Stimulated activated CD8-positive, alpha-beta memory T cell treated with anti-CD3 and anti-CD28 coated beads, Interleukin-12 subunit alpha, Interleukin-12 subunit beta, amount 100 ng/mL, for 4 hours (primary cell): ENCODE measurements around the gene WHRN.

Experiments
- DNase-seq: peaks from one replicate; pipeline ENCODE4 v3.0.0-alpha.2; 2020; ENCODE audit warnings: low read depth

WHRN gene

DNA sequence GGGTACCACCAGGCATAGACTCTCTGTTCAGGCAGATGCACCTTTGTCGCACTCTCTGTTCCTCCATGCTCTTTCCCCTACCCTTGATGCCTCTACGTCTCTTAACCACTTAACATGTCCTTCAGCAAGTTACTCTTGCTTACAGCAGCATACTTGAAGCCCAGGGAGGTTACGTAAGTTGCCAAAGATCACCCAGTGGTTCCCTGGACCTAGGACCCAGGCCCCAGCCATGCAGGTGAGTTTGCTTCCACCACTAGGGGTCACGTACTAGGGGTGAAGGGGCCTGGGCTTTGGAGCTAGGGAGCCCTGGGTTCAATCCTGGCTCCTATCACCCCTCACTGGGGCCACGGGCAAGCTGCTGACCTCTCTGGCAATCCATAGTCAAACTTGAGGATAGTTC lies 126.4 kb downstream of the WHRN start:
- DNase-seq: no peak

DNA sequence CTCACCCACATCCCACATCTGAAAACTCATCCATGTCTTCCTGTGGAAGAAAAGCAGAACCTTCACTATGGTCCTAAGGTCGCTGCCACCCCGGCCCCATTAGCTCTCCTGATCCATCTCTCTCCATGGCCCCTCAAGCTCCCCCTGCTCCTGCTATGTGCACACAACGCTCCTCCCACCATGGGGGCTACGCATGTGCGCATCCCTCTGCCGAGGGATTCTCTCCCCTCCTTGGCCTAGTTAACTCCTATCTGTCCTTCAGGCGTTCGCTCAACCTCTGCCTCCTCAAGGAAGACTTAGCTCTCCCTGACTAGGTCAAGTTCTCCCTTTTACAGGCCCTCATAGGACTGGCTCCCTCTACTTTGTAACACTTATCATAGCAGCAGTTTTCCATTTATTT lies 127.3 kb downstream of the WHRN start:
- no peak for DNase-seq

DNA sequence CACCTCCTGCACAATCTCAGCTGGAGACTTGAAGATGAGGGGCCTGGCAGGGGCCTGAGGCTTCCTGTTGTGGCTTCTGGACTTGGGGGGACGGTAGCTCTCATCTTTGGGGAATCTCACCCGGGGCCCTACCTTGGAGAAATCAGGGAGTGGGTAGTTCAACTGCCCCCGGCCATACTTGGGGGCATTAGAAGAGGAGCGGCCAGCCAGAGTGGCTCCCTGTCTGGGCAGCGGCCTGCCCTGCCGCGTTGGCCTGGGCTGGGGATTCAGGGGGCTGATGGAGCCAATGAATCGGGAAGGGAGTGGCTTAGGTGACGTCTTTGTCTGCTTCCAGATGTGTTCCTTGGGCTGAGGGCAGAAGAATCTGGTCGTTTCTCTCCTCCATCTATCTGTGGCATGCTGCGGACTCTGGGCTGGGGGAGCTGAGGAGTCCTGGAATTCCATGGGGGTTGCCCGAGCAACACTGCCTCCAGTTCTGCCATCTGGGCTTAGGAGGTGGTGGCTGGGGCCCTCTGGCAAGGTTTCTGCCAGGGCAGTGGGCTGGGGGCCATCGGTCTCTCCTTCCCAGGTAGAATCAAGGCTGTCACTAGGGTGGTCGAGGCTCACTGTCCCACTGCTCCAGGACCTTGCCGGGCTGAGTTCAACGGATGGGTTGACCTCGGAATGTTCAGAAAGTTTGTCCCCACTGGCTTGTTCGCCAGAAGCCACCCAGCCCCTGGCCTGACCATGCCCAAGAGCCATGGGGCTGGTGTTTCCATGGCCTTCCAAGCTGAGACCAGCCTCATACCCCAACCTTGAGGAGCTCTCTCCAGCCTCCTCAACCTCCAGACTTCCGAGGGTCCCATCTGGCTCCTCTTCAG lies 128.5 kb downstream of the WHRN start:
- no peak for DNase-seq

DNA sequence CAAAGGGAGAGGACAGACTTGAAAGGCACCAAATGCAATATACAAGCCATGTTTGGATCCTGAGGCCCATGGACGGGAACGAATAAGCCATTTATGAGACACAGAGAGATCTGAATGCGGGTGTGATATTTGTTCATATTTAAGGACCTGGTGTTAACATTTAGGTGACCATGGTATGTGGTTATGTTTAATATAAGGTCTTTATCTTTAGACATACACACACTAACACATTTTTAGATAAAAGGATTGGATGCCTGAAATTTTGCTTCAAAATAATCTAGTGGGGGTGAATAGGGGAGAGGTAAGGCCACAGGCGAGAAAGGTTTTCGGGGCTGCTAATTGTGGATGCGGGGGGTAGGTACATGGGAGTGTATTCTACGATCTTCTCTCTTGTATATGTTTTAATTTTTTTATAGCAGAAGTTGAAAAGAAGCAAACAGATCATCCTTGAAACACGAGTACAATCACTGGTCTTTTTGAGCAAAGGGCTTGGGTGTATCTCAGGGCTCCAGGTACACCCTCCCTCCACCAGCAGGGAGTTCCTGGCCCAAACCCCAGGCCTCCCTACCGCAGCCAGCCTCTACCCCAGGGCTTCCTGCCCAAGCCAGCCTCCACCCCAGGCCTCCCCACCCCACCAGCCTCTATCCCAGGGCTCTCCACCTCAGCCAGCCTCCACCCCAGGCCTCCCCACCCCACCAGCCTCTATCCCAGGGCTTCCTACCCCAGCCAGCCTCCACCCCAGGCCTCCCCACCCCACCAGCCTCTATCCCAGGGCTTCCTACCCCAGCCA lies 129.7 kb downstream of the WHRN start:
- DNase-seq: no peak

DNA sequence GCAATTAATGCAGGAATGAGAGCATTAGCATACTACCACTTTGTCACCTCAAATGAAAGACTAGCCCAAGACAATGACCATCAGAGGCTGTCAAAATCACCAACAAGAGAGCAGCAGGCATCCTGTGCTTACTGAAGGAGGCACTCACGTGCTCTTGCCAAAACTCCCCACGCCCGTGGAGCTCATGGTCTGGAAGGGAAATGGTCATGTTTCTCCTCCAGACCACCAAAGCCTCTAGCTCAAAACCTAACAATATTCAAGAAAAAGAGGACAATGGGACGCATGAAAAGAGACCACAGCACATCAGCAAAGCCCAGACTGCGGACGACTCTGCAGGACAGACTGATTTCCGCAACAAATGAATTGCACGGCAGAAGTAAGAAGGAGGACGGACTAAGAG lies 130.3 kb downstream of the WHRN start:
- DNase-seq: no peak

DNA sequence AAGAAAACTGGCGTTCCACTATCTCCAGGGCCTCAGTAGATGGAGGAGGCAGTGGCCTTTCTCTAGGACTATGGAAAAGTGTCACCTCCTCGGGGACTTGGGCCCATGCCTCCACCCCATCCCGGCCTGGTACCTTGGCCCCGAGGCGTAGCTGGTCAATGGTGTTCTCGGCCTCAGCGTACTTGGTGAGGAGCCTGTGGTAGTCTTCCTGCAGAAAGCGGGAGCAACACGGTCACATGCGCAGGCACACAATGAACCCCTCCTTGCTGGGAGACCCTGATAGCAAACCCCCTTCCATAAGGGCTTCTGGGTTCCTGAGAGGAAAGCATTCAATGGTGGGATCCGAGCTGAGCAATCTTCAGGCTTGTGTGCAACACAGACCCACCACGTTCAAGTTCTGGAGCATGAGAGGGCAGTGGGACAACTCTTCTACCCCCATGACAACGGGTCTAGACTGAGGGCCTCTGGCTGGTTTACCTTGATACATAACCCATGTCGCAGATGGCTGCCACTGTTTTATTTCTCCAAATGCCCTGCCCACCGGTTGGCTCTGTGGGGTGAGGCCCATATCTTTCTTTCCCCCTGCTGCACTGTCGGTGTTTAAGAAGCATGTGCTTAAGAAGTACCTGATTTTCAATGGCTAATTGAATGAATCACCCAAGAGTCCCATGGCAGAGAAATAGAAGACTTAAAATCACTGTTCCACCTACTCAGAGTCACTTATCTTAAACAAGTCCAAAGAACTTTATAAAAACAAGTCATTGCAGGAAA lies 131.1 kb downstream of the WHRN start:
- DNase-seq: no peak

DNA sequence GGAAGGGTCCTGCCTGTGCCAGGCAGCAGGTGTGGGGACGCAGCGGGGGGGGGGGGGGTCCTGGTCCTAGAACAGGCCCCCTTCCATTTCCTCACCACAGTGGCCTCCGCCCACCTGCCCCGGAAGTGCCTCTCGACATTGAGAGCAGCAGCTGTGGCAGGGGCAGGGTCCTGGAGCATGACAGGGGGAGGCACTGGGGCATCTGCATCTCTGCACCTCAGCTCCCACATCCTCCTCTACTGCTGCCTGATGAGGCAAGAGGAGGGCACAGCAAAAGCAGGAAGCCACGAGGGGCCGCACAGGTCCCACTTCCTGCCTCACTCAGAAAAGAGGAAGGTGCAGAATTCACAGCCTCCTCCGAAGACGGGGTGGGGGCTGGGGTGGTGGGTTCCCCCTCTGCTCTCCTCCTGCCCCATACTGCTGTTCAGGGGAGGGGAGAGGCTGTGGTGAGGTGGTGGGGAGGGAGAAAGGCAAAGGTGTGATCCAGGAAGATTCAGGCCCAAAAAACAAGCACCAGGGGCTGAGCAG lies 132.3 kb downstream of the WHRN start:
- DNase-seq: peak; percentile 63

DNA sequence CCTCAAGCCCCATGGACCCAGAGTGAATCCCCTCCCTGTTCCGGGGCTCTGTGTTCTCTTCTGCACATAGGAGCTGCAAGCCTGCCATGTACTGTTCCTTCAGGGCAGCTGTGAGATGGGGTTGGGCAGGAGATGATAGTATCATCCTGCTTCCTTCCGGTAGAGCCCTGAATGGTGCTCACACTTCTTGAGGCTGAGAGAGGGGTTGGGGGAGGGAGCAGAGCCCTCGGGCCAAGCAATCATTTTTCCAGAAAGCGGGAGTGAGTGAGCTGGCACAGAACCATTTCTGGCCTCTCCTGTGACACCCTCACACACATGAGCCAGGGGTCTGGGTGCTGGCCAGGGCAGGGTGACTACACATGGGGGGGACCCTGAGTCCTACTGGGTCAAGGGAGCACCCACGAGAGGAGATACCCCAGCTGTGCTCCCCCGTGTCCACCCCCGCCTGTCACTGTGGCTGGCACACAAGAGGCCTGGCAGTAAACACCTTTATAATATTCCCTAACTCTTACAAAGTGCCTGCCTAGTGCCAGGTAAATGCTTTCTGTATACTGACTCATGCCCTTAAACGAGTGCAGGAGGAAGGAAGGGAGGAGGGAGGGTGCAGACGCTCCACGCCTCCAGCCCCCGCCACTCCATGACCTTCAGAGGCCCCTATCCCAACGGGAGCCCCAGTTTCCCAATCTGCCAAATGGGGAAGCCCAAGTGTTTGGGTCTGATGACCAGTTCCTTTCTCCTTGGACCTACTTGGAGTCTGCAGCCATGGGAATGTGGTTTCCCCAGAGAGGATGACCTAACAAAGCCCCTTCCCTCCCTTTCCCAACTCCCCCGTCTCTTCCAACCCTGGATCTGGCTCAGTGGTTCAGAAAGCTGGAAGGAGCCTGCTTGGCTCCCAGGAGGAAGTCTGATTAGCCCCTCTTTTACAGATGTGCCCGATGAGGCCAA lies 133.0 kb downstream of the WHRN start:
- no peak for DNase-seq

DNA sequence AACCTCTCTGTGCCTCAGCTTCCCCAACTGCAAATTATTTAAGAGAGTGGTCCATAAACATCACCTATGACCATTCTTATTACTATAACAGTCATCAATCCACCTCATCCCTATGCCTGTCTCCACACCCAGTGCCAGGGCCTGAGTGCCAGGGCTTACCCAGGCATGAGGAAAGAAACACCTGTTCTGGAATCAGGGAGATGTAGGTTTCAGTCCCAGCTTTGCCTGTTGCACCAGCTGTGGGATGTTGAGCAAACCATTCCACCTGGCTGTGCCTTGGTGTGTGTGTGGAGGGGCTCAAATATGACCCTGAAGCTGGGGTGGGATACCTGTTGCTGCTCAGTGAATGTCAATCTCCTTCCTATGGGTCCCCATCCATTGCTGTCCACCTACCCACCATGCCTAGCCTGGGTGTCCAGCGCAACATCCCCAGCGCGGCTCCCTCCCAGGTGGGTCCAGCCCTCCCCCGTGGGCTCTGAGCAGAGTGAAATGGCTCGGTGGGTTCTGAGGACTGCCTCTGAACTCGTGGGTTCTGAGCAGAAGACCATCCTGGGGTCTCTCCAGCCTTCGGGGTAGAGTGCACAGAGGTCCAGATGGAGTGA lies 133.8 kb downstream of the WHRN start:
- no peak for DNase-seq

DNA sequence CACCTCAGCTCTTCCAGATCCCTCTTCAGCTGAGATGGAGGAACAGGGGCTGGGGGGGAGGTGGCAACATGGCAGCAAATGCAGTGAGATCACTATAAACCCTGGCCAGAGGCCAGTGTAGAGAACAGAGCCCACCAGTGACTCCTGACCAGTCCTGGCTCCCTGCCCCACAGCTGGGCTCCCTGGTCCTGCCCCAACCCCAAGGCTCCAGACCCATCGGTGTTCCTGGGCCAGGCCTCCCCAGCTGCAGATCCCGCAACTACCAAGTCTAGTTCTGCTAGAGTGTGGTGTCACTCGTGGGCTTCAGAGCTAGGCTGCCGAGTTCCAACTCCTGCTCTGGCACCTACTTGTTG lies 134.3 kb downstream of the WHRN start:
- DNase-seq: no peak

DNA sequence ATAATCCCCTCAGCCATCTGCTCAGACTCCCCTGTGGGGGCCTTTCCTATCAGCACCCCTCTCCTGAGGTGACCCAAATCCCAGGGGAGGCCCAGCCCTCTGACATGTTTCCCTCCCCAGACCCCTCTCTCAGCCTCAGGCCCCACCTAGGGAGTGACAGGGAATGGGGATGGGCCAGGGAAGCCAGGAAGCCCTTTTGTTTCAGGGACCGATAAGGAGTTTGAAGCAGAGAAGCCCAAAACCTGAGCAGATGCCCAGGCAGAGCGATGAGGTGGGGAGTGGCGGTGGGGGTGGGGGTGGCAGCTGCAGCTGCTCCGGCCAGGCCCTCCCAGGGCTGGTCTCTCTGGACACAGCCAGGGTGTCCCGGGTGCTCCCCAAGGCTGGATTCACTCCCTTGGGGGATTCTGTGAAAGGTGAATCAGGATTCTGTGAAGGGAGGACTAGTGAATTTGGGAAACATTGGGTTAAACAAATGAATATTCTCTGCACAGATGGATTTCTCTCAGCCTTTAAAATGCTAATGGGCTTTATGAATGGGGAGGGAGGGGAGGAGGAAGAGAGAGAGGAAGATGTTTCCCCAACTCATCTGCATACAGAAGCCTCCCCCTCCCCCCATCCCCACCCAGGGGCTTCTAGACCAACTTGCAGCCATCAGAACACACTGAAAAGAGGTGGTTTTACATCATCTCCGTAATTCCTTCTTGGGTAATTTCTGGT lies 134.9 kb downstream of the WHRN start:
- no peak for DNase-seq

DNA sequence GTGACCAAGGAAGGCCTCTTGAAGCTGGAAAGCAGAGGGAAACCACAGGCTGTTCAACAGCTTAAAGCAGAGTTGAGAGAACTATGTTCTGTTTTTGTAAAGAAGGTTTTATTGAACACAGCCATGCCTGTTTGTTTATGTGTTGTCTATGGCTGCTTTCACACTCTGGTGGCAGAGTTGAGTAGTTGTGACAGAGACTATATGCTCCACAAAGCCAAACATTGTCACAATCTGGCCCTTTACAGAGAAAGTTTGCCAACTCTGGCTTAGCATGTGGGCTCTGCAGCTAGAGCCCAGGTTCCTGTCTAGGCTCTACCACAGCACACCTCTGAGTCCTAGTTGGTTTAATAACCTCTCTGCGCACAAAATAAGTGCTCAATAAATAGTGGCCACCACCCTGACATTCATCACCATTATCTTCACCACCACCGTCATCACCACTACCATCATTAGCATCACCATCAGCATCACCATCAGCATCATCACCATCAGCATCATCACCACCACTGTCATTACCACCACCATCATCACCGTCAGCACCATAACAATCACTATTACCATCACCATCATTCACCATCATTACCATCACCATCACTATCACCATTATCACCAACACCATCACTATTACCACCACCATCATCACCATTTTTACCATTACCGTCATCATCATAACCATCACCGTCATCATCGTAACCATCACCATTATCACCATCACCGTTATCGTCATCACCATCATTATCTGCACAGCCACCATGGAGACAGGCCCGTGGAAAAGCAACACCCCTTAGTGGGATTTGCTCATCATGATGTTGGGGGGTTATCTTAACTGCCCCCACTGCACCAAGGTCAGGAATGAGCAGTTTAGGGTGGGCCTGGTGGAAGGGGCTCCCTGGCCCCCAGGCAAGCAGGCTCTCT lies 135.8 kb downstream of the WHRN start:
- DNase-seq: no peak

DNA sequence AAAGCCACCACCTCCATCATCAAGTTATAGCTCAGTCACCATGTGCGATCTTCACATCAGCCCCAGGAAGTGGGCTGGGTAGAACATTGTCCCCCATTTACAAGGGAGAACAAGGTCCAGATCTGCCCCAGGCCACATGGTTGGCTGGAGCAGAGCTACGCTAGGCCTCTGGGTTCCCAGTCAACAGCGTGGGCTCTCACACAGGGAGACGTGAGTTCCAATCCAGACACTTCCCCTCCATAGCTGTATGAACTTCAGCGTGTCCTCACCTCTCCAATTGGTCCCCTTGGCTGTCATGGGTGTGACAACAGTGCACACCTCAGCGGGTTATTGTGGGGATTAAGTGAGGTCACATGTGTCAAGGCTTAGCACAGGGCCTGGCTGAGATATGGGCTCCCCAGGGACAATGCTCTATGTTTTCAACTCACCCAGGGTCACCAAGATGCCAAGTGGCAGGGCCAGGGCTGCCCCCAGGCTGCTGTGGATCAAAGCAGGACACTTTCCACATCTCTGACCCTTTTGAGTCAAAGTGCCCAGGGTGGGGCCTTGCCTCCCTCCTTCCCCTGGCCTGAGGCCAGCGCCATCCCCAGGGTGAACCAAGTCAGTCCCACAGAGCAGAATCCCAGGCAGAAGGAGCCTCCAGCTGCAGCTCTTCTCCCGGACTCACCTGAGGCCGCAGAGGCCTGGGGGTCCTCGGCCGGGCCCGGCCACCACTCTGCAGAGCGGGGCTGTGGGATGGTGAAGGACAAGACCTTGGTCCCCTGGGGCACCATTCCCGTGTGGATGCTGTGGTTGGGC lies 137.3 kb downstream of the WHRN start:
- DNase-seq: no peak

DNA sequence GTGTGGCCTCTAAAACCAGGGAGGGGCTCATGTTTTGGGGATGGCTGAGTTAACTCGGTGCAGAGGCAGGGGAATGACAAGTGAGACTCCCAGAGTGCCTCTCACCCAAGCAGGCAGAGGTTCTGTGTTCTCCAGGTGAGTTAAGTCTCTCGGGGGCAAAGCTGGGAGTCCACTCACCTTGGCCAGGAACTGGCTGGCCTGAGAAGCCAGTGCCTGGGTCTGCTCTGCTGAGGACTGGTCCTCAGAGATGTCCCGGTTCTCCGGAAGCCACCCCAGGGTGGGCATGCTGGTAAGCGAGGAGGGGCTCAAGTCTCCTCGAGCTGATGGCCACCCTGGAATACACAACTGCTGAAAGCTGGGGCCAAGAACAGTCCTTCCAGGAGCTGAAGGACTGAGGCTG lies 137.9 kb downstream of the WHRN start:
- no peak for DNase-seq

DNA sequence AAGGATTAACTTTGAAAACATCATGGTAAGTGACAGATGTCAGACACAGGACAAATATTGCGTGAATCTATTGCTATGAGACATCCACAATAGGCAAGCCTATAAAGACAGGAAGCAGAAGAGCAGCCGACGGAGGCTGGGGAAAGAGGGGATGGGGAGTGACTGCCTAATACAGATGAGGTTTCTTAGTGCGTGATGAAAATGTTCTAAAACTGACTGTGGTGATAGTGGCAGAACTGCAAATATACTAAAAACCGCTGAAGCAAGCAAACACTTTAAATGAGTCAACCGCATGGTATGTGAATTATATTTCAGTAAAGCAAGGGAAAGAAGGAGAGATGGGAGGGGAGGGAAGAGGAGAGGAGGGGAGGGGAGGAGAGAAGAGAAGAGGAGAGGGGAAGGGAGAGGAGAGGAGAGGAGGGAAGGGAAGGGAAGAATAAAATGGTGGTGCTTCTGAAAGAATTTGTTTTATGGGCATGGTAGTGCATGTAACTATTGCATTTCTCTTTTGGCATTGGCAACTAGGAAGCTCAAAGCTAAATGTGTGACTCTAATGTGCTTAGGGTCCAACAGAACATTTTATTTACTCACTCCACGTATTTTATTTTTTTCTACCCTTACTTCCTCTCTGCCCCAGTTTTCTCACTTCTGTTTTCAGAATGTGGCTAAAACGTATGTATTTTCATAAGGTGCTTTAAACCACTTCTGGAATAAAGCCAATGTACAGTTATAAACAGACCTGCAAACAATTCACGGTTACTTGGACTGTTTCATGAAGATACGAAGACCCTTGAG lies 138.7 kb downstream of the WHRN start:
- no peak for DNase-seq

DNA sequence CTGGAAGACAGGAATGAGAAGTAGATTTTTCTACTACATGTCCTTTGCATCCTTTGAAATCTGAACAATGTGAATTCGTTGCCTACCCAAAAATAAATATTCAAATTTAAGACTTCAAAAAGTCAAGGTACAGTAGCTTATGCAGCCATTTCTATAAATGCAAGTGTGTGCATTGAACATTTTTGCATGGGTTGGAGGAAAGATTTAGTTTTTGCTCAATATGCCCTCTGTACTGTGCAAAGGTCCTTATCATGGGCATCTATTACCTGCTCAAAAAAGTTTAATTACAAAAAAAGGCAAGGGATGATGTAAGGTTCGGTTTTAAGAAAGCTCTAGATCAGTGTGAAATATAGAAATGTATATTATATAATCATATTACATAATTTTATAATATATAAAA lies 140.1 kb downstream of the WHRN start:
- DNase-seq: no peak
